GM21786 (cell line): ENCODE measurements around the gene CDCA8.

Experiments used
- ATAC-seq: cut with Tn5 transposase; IDR thresholded peaks from one replicate; pipeline ENCODE4 v1.9.1; 2021; ENCODE audit not compliant: unreplicated experiment

Gene CDCA8

DNA sequence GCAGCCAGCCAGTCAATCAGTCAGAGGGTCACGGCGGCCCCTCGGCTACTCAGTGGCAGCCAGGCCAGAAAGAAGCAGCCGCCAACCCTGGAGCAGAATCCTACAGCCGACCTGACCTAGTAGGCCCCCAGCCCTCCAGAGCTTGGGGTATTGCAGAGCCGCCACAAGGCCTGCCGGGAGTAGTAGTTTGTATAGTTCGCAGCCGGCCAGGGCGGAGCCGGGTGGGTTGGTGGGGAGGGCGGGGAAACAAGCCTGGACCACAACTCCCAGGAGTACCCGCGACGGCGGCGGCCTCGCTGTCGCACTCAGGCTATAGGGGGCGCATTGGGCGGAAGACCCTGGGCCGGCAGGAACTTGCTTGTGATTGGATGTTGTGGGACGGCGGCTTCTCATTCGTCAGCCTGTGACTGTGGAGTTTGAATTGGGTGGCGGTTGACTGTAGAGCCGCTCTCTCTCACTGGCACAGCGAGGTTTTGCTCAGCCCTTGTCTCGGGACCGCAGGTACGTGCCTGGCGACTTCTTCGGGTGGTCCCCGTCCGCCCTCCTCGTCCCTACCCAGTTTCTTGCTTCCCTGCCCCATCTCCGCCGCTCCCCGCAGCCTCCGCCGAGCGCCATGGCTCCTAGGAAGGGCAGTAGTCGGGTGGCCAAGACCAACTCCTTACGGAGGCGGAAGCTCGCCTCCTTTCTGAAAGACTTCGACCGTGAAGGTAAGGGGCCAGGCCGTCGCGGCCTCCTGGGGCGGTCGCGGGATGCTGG lies at the start of gene CDCA8:
Gene CDCA8 (plus strand): TSS at position 439 of the 756 bp plus-strand sequence. CDS start 175 bp downstream, at position 614.
- ATAC-seq, result peak; percentile 81

DNA sequence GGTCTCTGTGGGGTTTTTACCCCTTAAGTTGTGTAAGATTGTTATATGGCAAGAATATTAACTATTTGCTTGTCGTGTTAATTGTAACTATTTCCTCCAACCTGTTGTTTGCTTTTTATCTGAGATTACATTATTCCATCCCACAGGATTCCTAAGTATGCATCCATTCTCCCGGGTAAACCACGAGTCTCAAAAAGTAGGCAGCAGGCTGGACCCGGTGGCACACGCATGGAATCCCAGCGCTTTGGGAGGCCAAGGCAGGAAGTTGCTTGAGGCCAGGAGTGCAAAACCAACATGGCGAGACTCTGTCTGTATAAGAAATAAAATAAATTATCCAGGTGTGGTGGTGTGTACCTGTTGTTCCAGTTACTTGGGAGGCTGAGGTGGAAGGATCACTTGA lies 45.0 kb upstream of the CDCA8 start:
- ATAC-seq, result no peak

DNA sequence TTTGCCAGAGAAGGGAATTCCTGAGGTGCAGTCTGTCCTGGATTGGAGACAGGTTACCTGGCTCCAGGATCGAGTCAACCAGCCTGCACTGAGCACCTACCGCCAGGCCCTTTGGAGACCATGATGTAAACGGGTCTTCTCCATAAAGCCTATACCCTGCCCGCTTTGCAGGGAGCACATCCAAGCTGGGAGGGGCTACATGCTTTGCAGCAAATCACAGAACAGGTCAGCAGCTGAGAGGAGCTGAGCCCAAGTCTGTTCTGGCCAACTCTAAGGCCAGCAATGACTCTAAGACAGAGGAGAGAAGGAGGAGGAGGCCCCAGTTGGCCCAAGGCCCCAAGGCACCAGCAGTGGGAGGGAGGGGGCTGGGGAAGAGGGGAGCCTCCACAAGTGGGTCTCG lies 42.1 kb upstream of the CDCA8 start:
- ATAC-seq, result no peak

DNA sequence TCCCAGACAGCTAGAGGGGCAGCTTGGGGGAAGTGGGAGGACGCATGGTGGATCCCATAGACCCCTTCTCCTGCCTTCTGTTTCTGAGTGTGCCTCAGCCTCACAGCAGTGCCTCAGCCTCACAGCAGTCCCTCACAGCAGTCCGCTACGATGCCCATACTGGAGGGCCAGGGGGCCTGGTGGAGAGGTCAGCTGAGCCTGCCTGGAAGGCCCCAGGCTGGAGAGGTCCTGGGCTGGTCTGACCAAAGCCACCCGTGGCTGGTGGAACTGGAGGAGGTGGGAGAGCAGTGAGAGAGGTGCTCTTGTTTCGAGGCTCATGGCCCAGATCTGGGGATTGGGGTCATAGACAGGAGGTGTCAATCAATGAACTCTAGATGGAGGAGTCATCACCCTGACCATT lies 41.6 kb upstream of the CDCA8 start:
- no peak for ATAC-seq

DNA sequence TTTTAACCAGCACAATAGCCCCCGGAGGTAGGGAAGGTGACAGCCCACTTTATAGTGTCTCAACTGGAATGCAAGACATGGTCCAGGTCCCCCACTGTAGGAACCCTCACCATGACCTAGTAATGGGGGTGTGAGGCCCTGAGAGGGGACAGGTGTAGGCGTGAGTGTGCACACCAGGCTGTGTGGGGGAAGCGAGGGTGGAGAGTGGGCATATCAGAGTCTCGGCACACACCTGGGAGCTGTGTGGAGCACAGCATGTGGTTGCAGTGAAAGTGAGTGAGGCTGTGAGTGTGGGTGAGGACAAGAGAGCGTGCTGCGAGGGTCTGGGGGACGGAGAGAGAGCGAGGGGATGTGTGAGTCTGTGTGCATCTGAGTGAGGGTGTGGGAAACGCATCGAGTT lies 40.5 kb upstream of the CDCA8 start:
- ATAC-seq, result no peak

DNA sequence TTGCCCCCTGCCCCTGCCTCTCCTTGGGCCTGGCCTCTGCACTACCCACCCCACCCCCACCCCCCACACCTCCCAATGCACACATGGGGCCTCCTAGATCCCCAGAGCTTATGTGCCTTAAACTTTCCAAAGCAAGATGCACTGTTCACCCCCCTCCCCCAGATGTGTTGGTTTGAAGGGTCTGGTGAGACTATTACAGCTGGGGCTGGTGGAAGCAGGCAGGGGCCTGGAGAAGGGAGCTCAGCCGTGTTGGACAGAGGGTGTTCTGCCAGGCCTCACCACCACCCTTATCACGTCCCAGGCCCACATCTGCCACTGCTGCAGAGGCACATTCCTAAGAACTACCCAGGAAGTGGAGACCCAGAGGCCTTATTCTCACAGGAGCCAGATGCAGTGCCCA lies 39.3 kb upstream of the CDCA8 start:
- ATAC-seq, result no peak

DNA sequence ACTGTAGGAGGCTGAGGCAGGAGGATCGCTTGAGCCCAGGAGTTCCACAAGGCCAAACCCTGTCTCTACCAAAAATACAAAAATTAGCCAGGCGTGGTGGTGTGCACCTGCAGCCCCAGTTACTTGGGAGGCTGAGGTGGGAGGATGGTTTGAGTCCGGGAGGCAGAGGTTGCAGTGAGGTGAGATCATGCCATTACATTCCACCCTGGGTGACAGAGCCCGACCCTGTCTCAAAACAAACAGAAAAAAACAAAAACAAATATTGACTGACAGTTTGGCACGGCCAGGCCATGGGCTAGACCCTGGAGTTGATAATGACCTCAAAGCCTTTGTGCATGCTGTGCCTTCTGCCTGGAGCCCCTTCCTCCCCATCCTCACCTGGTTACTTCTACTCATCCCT lies 38.4 kb upstream of the CDCA8 start:
- no peak for ATAC-seq

DNA sequence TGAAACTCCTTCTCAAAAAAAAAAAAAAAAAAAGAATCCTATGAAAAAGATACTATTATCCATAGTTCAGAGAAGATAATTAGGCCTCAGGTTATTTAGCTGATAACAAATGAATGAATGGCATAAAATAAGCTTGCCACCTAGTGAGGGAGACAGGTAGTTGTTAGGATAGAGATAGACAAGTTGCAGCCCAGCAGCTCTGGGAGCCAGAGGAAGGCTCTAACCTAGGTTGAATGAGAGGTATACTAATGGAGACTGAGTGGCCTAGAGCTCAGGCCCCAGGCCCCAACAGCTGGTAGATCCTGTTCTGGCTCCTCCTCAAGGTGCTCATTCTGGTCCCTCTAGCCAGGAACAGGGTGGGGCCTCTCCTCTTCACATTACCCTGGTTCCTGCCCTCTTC lies 37.0 kb upstream of the CDCA8 start:
- ATAC-seq, result no peak

DNA sequence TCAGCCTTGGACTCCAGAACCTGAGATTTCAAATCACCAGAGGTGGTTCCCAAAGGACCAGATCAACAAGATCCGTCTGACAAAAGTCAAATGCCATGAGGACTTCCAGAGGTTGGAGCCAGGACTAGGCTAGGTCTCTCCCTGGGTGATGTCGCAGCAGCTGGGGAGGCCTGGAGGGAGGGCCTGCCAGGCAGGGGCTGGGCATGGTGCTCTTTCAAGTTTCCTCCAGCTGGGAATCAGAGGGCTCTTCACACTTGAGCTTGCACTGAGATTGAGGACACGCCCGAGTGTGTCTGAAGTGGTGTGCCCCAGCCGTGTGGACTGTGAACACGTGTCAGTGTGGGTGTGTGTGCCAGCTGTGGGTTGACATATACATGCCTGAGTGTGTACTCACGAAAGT lies 36.3 kb upstream of the CDCA8 start:
- no peak for ATAC-seq

DNA sequence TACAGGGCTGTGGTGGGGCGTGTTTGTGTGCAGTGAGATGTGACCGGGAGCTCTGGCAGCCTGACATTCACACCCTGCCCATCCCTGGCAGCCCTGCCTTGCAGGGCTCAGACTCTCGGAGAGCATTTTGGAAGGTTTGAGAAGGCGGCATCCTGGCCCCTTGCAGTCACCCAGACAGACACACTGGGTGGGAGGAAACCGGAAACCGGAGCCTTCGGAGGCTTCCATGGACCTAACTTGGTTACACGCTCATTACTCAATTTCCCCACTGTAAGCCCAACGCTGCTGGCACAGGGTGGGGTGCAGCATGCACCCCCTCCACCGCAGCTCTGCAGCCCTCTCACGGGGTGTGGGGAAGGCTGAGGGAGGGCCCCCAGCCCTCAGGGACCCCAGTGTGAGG lies 35.4 kb upstream of the CDCA8 start:
- ATAC-seq, result no peak

DNA sequence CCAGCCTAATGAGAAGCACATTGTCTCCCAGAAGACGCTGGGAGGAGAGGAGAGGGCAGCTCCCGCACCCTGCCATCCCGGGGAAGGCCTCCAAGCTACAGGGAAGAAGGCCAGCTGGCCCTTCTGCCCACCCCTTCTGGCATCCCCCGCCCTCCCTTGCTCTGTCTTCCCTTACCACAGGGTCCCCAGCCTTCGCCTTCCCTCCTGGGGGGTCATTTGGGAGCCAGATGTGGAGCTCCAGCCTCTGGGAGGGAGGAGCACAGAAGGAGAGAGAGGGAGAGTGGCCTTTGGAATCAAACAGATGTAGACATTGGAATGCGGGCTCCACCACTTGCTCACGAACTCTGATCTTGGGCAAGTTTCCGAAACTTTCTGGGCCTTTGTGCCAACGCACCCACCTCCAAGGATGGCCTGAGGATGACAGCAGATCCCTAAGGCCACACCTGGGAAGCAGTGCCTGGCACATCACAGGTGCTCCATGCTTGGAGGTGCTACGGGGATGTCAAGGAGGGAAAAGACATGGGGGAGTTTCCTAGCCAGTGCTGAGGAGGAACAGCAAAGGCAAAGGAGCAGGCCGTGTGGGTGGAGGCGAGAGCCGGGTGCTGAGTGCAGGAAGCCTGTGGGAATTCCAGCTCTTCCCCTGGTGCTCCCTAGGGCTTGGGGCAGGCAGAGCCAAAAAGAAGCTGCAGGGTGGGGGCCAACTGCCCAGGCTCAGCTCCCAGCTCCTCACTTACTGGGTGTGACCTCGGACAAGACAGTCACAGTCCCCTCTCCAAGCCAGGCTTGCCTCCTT lies 34.5 kb upstream of the CDCA8 start:
- ATAC-seq, result no peak

DNA sequence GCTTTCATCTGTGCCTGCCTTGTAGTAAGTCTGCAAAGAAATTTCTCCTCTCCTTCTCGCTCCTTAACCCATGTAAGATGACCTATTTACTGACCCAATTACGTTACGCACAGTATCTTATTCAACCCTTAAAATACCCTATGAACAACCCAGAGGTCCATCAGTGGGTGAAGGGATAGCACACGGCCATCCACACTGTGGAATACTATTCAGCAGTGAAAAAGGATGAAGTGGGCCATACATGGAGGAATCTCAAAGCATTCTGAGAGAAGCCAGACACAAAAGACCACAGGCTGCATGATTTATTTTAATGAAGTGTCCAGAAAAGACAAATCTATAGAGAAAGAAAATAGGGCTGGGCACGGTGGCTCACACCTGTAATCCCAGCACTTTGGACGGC lies 33.8 kb upstream of the CDCA8 start:
- no peak for ATAC-seq

DNA sequence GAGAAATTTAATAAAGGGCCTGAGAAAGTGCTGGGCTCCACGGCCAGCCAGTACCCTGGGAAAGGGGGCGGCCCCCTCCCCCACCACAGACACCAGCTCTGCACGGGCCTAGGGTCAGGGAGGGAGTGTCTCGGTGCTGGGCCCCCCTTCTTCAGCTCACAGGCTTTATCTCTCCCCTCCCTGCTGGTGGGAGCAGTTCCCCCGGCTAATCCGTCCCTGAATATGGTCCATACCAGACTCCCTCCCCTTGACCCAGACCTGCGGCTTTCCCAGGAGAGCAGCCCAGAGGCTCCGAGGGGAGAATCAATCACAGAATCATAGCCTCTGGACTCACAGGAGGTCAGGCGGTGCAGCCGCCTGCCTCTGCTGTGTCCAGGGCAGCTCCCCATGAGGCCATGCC lies 31.7 kb upstream of the CDCA8 start:
- ATAC-seq, result no peak

DNA sequence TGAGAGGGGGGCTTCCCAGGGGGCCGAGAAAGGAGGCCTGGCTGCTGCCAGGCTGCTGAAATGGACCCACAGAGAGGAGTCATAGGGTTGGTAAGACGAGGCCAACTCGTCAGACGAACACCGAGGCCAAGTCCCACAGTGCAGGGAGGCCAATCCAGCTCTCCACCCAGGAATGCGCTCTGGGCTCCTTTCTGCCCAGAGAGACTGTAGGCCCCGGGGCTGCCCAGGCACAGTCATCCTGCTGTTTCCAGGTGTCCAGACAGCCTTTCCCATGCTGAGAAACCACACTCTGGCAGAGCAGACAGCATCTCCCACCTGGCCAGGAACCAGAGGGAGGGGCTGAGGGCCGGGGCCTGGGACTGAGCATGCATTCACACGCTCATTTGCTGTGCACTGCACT lies 30.9 kb upstream of the CDCA8 start:
- ATAC-seq, result no peak

DNA sequence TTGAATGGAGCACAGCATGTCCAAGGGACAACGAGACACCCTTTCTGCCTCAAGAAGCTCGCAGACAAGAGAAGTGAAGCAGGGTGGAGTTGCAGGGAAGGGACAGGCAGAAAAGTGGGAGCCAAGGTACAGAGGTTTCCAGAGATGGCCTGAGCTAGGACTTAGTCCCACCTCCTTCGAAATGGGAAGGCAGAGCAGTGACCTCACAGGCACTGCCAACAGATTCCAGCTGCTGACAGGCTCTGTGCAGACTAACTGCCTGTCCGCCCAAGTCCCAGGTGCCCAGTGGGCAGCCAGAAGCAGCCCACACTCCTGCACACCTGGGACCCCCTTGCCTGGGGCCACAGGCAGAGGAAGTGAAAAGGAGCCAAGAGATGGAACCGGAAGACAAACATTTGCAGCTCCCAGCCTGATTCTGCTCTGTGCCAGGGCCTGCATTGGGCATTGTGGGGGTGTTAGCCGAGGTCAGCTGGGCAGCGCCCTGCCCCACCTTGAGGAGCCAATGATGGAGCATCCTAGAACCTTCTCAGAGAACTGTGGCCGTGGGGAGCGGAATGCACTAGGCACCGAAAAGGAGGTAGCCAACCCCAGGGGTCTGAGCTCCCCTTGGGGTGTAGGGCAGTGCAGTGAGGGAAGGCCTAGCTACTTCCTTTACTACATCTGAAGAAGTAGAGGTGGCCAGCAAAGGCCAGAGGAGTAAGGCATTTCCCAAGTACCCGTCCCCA lies 30.1 kb upstream of the CDCA8 start:
- ATAC-seq, result no peak

DNA sequence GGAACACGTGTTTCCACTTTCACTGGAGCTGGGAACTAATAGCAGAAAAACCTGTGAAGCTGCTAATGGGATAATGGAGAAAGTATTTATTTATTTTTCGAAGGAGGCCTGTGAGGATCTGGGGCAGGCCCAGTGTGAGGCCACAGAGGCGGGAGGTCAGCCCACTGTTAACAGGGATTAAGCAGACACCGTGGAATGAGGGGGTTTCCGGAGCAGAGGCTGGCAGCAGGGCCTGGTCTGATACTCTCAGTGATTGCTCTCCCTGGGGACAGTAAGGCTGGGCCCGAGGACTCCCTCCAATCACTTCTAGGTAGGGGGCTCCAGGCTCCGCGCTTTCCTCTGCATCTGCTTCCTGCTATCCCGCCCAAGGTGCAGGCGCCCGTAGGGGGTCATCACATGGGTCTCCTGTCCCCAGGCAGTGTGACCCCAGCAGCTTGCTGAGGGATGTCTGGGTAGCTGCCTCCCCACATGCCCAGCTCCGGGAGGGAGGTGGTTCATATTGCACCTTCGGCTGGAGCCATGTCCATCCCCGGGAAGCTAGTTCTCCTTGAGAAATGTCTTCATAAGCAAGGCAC lies 28.8 kb upstream of the CDCA8 start:
- ATAC-seq, result no peak

DNA sequence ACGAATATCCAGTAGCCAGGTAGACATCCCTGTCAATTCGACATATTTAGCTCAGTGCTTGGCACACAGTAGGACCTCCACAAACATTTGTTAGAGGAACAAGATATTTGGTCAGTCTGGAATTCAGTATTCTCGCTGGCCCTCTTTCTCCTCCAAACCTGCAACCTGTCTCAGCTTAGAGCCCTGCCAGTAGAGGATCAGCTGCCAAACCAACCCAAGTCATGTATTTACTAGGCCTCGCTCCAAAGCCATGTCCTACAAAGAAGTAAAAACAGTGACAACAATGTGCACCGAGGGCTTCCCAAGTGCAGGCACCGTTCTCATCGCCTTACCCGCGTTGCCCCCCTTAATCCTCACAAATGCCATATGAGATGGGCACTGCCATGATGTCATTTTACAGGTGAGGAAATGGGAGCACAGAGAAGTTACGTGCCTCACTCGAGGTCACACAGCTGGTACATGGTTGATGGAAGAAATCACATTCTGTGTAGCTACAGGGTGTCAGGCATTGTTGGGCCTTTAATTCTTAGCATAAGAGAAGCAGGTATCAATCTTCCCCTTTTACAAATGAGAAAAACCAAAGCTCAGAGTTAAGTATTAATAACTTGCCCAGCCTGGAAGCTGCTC lies 26.0 kb upstream of the CDCA8 start:
- ATAC-seq, result no peak

DNA sequence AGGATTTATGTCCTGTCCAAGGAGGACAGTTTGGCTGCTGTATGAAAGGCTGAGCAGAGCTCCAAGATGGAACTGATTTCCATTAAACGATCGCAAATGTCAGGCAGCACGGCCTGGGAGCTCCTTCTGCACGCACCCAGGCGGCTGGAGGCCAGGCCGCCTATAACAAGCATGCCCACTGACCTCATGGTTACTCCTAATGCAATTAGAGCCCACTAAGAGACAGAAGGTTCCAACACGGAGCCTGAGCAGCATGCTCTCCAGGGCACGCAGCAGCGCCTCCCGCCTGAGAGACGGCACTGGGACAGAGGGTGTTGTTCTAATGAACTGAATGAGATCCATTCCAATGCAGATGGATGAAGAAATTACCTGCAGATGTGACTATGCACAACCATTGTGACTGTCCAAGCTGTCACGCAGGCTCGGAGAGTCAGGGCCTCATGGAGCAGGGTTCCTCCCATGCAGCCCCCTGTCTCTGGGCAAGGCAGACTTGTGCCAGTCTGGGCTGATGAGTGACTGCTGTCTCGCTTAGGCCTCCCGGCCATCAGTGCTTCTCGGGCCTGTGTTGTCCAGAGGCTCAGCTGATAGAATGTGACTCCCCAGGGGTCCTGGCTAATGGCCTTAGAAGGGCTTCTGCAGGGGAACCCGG lies 25.2 kb upstream of the CDCA8 start:
- ATAC-seq, result no peak

DNA sequence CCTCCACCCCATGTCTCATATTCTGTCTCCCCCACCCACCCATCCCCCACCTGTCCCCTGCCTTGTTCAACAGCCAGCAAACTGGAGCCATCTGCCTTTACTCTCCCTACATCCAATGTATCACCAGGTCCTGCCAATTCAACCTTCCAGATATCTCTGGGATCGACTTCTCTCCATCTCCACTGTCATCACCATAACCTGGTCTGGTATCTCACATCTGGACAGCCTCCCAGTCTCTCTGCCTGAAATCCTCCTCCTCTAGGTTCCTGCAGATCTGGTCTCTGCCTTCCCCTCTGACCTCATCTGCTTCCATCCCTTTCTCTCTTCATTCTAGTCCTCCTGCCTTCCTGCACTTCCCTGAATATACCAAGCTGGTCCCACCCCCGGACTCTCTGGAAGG lies 22.2 kb upstream of the CDCA8 start:
- no peak for ATAC-seq

DNA sequence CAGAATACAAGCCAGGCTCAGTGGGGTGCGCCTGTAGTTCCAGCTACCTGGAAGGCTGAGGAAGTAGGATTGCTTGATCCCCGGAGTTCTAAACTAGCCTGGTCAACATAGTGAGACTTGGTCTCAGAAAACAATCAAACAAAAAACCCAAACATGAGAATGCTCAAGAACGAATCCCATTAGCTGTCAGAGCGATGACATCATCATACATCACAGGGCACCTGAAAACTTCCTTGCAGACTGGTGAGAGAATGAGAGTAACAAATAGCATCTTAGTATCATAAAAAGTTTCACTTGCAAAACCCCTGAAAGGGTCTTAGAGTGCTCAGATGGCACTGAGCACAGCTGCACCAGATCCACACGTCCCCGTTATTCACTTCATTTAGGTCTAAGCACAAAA lies 21.1 kb upstream of the CDCA8 start:
- no peak for ATAC-seq
